CD14-positive monocyte (primary cell): ENCODE measurements around the gene MAGEA2B. TPM values are rescaled to one million over a fixed set of nuclear protein-coding genes. Genes with fewer than 3 reads are reported as not detected.
"Not testable (repeated sequence)": the region's sequence is repeated elsewhere in the genome, so short reads cannot be mapped to it uniquely, and the experiment has no call there.

Source experiments
- DNase-seq, 3 donors: peaks; one replicate each; pipeline ENCODE4 v3.0.0-alpha.2; 2011 to 2022
- H2AFZ ChIP-seq: 2 replicates; pipeline ENCODE4 v1.6.0; 2012; ENCODE audit warnings: mild to moderate bottlenecking, low read depth, low read length, inconsistent platforms; ENCODE audit not compliant: insufficient read depth, poor library complexity, severe bottlenecking
- H3K27ac ChIP-seq, 2 donors: 1 replicate in 1 of 2; 2 replicates in 1 of 2; pipeline ENCODE4 v1.5.1; 2012 to 2013; ENCODE audit warnings: low read length in 2 of 2, control low read depth in 1 of 2, inconsistent platforms in 1 of 2, low read depth in 1 of 2, mild to moderate bottlenecking in 1 of 2
- H3K27me3 ChIP-seq, 2 donors: one replicate each; pipeline versions ENCODE4 v1.6.0 to v1.6.1; 2011 to 2013; ENCODE audit warnings: low read length in 2 of 2; ENCODE audit not compliant: control insufficient read depth in 2 of 2, insufficient read depth in 2 of 2
- H3K36me3 ChIP-seq, 2 donors: replicated peaks in 1 of 2; 1 replicate in 1 of 2; 2 replicates in 1 of 2; pipeline versions ENCODE4 v1.5.1 to v1.6.1; 2012 to 2013; ENCODE audit warnings: low read length in 2 of 2, control low read depth in 1 of 2, inconsistent platforms in 1 of 2, mild to moderate bottlenecking in 1 of 2; ENCODE audit not compliant: insufficient read depth in 2 of 2, control insufficient read depth in 1 of 2
- H3K4me1 ChIP-seq, 2 donors: 1 replicate in 1 of 2; 2 replicates in 1 of 2; pipeline versions ENCODE4 v1.5.1 to v1.6.1; 2012 to 2013; ENCODE audit warnings: low read length in 2 of 2, control low read depth in 1 of 2, inconsistent platforms in 1 of 2, mild to moderate bottlenecking in 1 of 2, moderate library complexity in 1 of 2; ENCODE audit not compliant: insufficient read depth in 2 of 2, control insufficient read depth in 1 of 2
- H3K4me2 ChIP-seq: replicated peaks from 2 replicates; pipeline ENCODE3; 2012; ENCODE audit warnings: low read length, moderate library complexity, mild to moderate bottlenecking; ENCODE audit not compliant: poor library complexity, severe bottlenecking; ENCODE audit errors: extremely low read depth
- H3K4me3 ChIP-seq, 3 experiments: fragments of 200-600 bp in 1 of 3; sonication (generic) in 1 of 3; replicated peaks in 1 of 3; 1 replicate in 2 of 3; 2 replicates in 1 of 3; pipeline ENCODE4 v1.5.1; 2011 to 2013; ENCODE audit warnings: low read length in 3 of 3, mild to moderate bottlenecking in 3 of 3, control low read depth in 2 of 3, low read depth in 2 of 3, inconsistent platforms in 1 of 3, moderate library complexity in 1 of 3
- H3K79me2 ChIP-seq: 2 replicates; pipeline ENCODE4 v1.6.0; 2012; ENCODE audit warnings: mild to moderate bottlenecking, control low read depth, inconsistent platforms, low read length, moderate library complexity; ENCODE audit not compliant: insufficient read depth
- H3K9ac ChIP-seq: 2 replicates; pipeline ENCODE4 v1.6.0; 2017; ENCODE audit warnings: low read length, mild to moderate bottlenecking; ENCODE audit not compliant: insufficient read depth, poor library complexity, severe bottlenecking
- H3K9me3 ChIP-seq, 2 donors: replicated peaks in 1 of 2; 1 replicate in 1 of 2; 2 replicates in 1 of 2; pipeline versions ENCODE4 v1.5.1 to v1.6.1; 2012 to 2013; ENCODE audit warnings: low read length in 2 of 2, control low read depth in 1 of 2; ENCODE audit not compliant: control insufficient read depth in 1 of 2, insufficient read depth in 1 of 2
- H4K20me1 ChIP-seq: 2 replicates; pipeline ENCODE4 v1.6.0; 2012; ENCODE audit warnings: mild to moderate bottlenecking, low read length, control low read depth, moderate library complexity; ENCODE audit not compliant: insufficient read depth
- H3K27ac Mint-ChIP-seq, 7 donors: one replicate each; pipeline ENCODE4 v1.8.0; 2020; ENCODE audit warnings: mild to moderate bottlenecking in 7 of 7, mixed read lengths in 7 of 7, moderate library complexity in 6 of 7, inconsistent platforms in 2 of 7
- H3K27me3 Mint-ChIP-seq, 3 donors: one replicate each; pipeline ENCODE4 v1.8.0; 2021 to 2022; ENCODE audit warnings: low read depth in 3 of 3, mild to moderate bottlenecking in 3 of 3, mixed read lengths in 3 of 3, moderate library complexity in 3 of 3, inconsistent platforms in 1 of 3
- H3K36me3 Mint-ChIP-seq, 2 donors: one replicate each; pipeline ENCODE4 v1.8.0; 2020; ENCODE audit warnings: mixed read lengths in 2 of 2, inconsistent platforms in 1 of 2, mild to moderate bottlenecking in 1 of 2
- H3K4me1 Mint-ChIP-seq: one replicate; pipeline ENCODE4 v1.8.0; 2020; ENCODE audit warnings: mild to moderate bottlenecking, mixed read lengths
- H3K4me3 Mint-ChIP-seq, 2 donors: one replicate each; pipeline ENCODE4 v1.8.0; 2020; ENCODE audit warnings: mild to moderate bottlenecking in 2 of 2, mixed read lengths in 2 of 2, moderate library complexity in 1 of 2
- H3K9me3 Mint-ChIP-seq, 7 donors: one replicate each; pipeline ENCODE4 v1.8.0; 2020 to 2022; ENCODE audit warnings: mixed read lengths in 7 of 7, mild to moderate bottlenecking in 6 of 7, moderate library complexity in 6 of 7, inconsistent platforms in 2 of 7
- WGBS: methylation state at CpG from one replicate; pipeline ENCODE4 v1.1.5; 2013; ENCODE audit warnings: missing lambda C conversion rate; ENCODE audit not compliant: insufficient coverage; 5-methylcytosine and 5-hydroxymethylcytosine counted together
- intact Hi-C, 2 donors: fragments of 100-400 bp; cut with micrococcal nuclease; formaldehyde crosslinking; loops; one replicate each; pipeline versions ENCODE4 v1.15.0 to v1.15.1; 2023
- polyA plus RNA-seq, 3 donors: library from polyadenylated mRNA; depleted of rRNA in 1 of 3; unstranded in 2 of 3; stranded (reverse) in 1 of 3; fragments of 300-500 nt in 2 of 3; fragments of >200 nt in 1 of 3; fragmentation: Illumina TruSeq in 2 of 3; gene quantifications; 1 replicate in 2 of 3; 2 replicates in 1 of 3; pipeline ENCODE4 v1.2.3, GENCODE V29; 2012 to 2021

The MAGEA2B gene
- polyA plus RNA-seq, 3 donors, result not detected

DNA sequence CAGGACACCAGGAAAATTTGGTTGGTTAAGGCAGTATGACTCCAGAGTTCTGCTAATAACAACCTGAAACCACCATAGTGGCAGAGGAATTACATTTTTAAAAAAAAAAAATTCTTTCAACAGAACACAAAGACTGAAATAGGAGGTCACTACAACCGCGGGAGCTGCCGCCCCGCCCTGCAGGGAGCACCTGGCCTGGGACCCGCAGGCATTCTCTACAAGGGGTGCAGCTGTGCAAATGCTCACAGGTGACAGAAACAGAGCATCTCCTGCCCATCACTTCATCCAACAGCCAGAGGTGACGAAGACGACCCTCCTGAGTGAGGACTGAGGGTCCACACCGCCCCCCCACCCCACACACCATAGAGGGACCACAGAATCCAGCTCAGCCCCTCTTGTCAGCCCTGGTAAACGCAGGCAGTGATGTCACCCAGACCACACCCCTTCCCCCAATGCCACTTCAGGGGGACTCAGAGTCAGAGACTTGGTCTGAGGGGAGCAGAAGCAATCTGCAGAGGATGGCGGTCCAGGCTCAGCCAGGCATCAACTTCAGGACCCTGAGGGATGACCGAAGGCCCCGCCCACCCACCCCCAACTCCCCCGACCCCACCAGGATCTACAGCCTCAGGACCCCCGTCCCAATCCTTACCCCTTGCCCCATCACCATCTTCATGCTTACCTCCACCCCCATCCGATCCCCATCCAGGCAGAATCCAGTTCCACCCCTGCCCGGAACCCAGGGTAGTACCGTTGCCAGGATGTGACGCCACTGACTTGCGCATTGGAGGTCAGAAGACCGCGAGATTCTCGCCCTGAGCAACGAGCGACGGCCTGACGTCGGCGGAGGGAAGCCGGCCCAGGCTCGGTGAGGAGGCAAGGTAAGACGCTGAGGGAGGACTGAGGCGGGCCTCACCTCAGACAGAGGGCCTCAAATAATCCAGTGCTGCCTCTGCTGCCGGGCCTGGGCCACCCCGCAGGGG, 16.2 kb upstream of the MAGEA2B start, which contains the start of gene MAGEA3:
Gene MAGEA3, plus strand, starts transcription at position 843 of the 980 bp plus-strand sequence. CDS start 2,039 bp downstream, outside the sequence.
- H3K79me2 ChIP-seq, H3K27ac ChIP-seq, H3K9me3 ChIP-seq, H3K4me2 ChIP-seq, H3K27ac Mint-ChIP-seq, H3K4me1 Mint-ChIP-seq, H2AFZ ChIP-seq, H3K9ac ChIP-seq, H3K27me3 Mint-ChIP-seq, H3K4me3 ChIP-seq, H3K4me3 Mint-ChIP-seq, intact Hi-C loops, H3K27me3 ChIP-seq, H4K20me1 ChIP-seq, DNase-seq, H3K4me1 ChIP-seq, H3K36me3 ChIP-seq, H3K36me3 Mint-ChIP-seq, H3K9me3 Mint-ChIP-seq: not testable (repeated sequence)
- no CpG with 5 or more reads among the region's 34 CpGs for WGBS

DNA sequence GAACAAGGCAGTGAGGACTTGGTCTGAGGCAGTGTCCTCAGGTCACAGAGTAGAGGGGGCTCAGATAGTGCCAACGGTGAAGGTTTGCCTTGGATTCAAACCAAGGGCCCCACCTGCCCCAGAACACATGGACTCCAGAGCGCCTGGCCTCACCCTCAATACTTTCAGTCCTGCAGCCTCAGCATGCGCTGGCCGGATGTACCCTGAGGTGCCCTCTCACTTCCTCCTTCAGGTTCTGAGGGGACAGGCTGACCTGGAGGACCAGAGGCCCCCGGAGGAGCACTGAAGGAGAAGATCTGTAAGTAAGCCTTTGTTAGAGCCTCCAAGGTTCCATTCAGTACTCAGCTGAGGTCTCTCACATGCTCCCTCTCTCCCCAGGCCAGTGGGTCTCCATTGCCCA, 14.0 kb upstream of the MAGEA2B start:
- H3K27me3 ChIP-seq, H3K4me1 Mint-ChIP-seq, H3K36me3 ChIP-seq, H3K4me3 ChIP-seq, H3K4me3 Mint-ChIP-seq, H3K27ac Mint-ChIP-seq, H3K27me3 Mint-ChIP-seq, H3K4me1 ChIP-seq, DNase-seq, H3K27ac ChIP-seq, H3K9ac ChIP-seq, intact Hi-C loops, H3K79me2 ChIP-seq, H3K4me2 ChIP-seq, H2AFZ ChIP-seq, H3K9me3 ChIP-seq, H3K36me3 Mint-ChIP-seq, H3K9me3 Mint-ChIP-seq, H4K20me1 ChIP-seq: not testable (repeated sequence)
- WGBS, result no CpG with 5 or more reads among the region's 5 CpGs

GRCh38 chrX:152706500-152706899, 7.9 kb upstream of the MAGEA2B start:
- H3K4me3 Mint-ChIP-seq, H3K4me1 Mint-ChIP-seq, H4K20me1 ChIP-seq, H3K9me3 Mint-ChIP-seq, H3K27me3 ChIP-seq, H3K4me3 ChIP-seq, H3K9ac ChIP-seq, H3K27ac Mint-ChIP-seq, H3K36me3 ChIP-seq, H3K27me3 Mint-ChIP-seq, H3K79me2 ChIP-seq, H3K4me1 ChIP-seq, H3K36me3 Mint-ChIP-seq, H3K9me3 ChIP-seq, H3K4me2 ChIP-seq, H3K27ac ChIP-seq, H2AFZ ChIP-seq, intact Hi-C loops, DNase-seq: not testable (repeated sequence)
- WGBS, result no CpG with 5 or more reads among the region's 7 CpGs

GRCh38 chrX:152709173-152709572, 5.3 kb upstream of the MAGEA2B start, which contains the start of gene CSAG2:
Gene CSAG2, minus strand, starts transcription at chrX:152709273. Its CDS starts 161 bp downstream, at chrX:152709112.
- H3K27ac ChIP-seq, H3K4me2 ChIP-seq, H3K4me3 Mint-ChIP-seq, H3K36me3 ChIP-seq, intact Hi-C loops, H3K4me1 ChIP-seq, H3K4me1 Mint-ChIP-seq, DNase-seq, H4K20me1 ChIP-seq, H3K9ac ChIP-seq, H3K9me3 ChIP-seq, H3K27me3 Mint-ChIP-seq, H2AFZ ChIP-seq, H3K79me2 ChIP-seq, H3K27me3 ChIP-seq, H3K36me3 Mint-ChIP-seq, H3K27ac Mint-ChIP-seq, H3K4me3 ChIP-seq, H3K9me3 Mint-ChIP-seq: not testable (repeated sequence)
- WGBS, result no CpG with 5 or more reads among the region's 2 CpGs
